A549 (cell line): Measurements from ENCODE around the gene DGKD. TPM values are rescaled to one million over a fixed set of nuclear protein-coding genes. Genes with fewer than 3 reads are reported as not detected.

ENCODE experiments used
- ATAC-seq, 2 experiments: fragments of 200-7000 bp in 1 of 2; fragments of >200 bp in 1 of 2; cut with Nextera tagmentation in 1 of 2; cut with Tn5 transposase in 1 of 2; 3 replicates each; pipeline versions ENCODE4 v1.8.0 to v1.9.1; 2018 to 2020; ENCODE audit warnings: mild to moderate bottlenecking in 1 of 2, moderate library complexity in 1 of 2
- CTCF ChIA-PET: fragments of 300-600 bp; sonication (Branson Sonifier 250); formaldehyde crosslinking; extraction: SDS; loops from one replicate; lab custom pipeline; 2021; ENCODE audit warnings: antibody characterized with exemption, inconsistent platforms; lab: Yijun Ruan, JAX
- POLR2A ChIA-PET: fragments of 350-600 bp; formaldehyde crosslinking; extraction: SDS; loops from one replicate; lab custom pipeline; 2021; ENCODE audit warnings: antibody characterized with exemption, inconsistent platforms; lab: Yijun Ruan, JAX
- DNase-seq, 2 experiments: peaks; one replicate each; pipeline versions ENCODE4 v3.0.0 to v3.0.0-alpha.2; 2011 to 2016; ENCODE audit warnings: low read depth in 1 of 2, low spot score in 1 of 2
- FAIRE-seq: peaks from 2 replicates; lab custom pipeline; 2011; peaks lifted over from hg19 to GRCh38; lab: Jason Lieb, UNC
- H3K27ac ChIP-seq, 2 experiments: fragments of >200 bp; sonication (Bioruptor Twin); formaldehyde crosslinking; 3 replicates each; pipeline ENCODE4 v1.5.1; 2016 to 2017
- H3K4me1 ChIP-seq: fragments of >200 bp; sonication (Bioruptor Twin); formaldehyde crosslinking; 3 replicates; pipeline ENCODE4 v1.6.1; 2016
- H3K4me2 ChIP-seq: fragments of >200 bp; sonication (Bioruptor Twin); formaldehyde crosslinking; 3 replicates; pipeline ENCODE4 v1.6.1; 2016
- H3K4me3 ChIP-seq: fragments of >200 bp; sonication (Bioruptor Twin); formaldehyde crosslinking; 3 replicates; pipeline ENCODE4 v1.5.1; 2016
- H3K9me3 ChIP-seq: fragments of >200 bp; sonication (Bioruptor Twin); formaldehyde crosslinking; 3 replicates; pipeline ENCODE4 v1.6.1; 2016
- FOSL2 ChIP-seq, 2 experiments: fragments of 450-650 bp in 1 of 2; fragments of >200 bp in 1 of 2; sonication (Bioruptor Twin) in 1 of 2; formaldehyde crosslinking; IDR thresholded peaks; 2 replicates each; pipeline versions ENCODE4 v1.5.0 to v1.6.1; 2016 to 2020; ENCODE audit warnings: mild to moderate bottlenecking in 1 of 2, moderate library complexity in 1 of 2
- GATA3 ChIP-seq: IDR thresholded peaks from 2 replicates; pipeline ENCODE4 v1.6.1; 2012; ENCODE audit warnings: borderline replicate concordance
- HEYL ChIP-seq: fragments of 250-450 bp; sonication (Bioruptor Pico); IDR thresholded peaks from 2 replicates; pipeline ENCODE4 v1.8.0; 2021; ENCODE audit warnings: mild to moderate bottlenecking, moderate library complexity
- HOXA7 ChIP-seq: fragments of 250-450 bp; sonication (Bioruptor Pico); IDR thresholded peaks from 2 replicates; pipeline ENCODE4 v1.5.0; 2020; ENCODE audit warnings: mild to moderate bottlenecking, moderate library complexity
- HOXB13 ChIP-seq: fragments of 250-450 bp; sonication (Bioruptor Pico); IDR thresholded peaks from 2 replicates; pipeline ENCODE4 v1.5.0; 2020; ENCODE audit warnings: low read depth, mild to moderate bottlenecking, moderate library complexity
- HOXB5 ChIP-seq: fragments of 250-450 bp; sonication (Bioruptor Pico); IDR thresholded peaks from 2 replicates; pipeline ENCODE4 v1.5.0; 2020; ENCODE audit warnings: mild to moderate bottlenecking, moderate library complexity
- JUNB ChIP-seq: fragments of >200 bp; sonication (Bioruptor Twin); formaldehyde crosslinking; IDR thresholded peaks from 2 replicates; pipeline ENCODE4 v1.6.1; 2016
- MYC ChIP-seq: IDR thresholded peaks from 2 replicates; pipeline ENCODE4 v1.6.1; 2012; ENCODE audit warnings: mild to moderate bottlenecking, inconsistent platforms, low read length, improper control_type of control experiment, borderline replicate concordance
- NFE2L2 ChIP-seq: fragments of 150-350 bp; conservative IDR thresholded peaks from 2 replicates; pipeline ENCODE4 v1.6.1; 2014; ENCODE audit warnings: low read length
- RAD21 ChIP-seq, 2 experiments: fragments of >200 bp in 1 of 2; sonication (Bioruptor Twin) in 1 of 2; formaldehyde crosslinking in 1 of 2; IDR thresholded peaks in 1 of 2; conservative IDR thresholded peaks in 1 of 2; 2 replicates in 1 of 2; 3 replicates in 1 of 2; pipeline ENCODE4 v1.6.1; 2012 to 2018; ENCODE audit warnings: inconsistent platforms in 1 of 2
- RARB ChIP-seq: fragments of 250-450 bp; sonication (Bioruptor Pico); IDR thresholded peaks from 2 replicates; pipeline ENCODE4 v1.8.0; 2021; ENCODE audit warnings: mild to moderate bottlenecking, moderate library complexity
- RFX5 ChIP-seq: fragments of 450-650 bp; IDR thresholded peaks from 2 replicates; pipeline ENCODE4 v1.7.1; 2014; ENCODE audit warnings: antibody characterized with exemption, mild to moderate bottlenecking, moderate library complexity
- SMC3 ChIP-seq: fragments of >200 bp; sonication (Bioruptor Twin); formaldehyde crosslinking; IDR thresholded peaks from 3 replicates; pipeline ENCODE4 v1.6.1; 2018; ENCODE audit warnings: inconsistent platforms
- TFCP2L1 ChIP-seq: fragments of 250-450 bp; sonication (Bioruptor Pico); IDR thresholded peaks from 2 replicates; pipeline ENCODE4 v1.5.0; 2021; ENCODE audit warnings: mild to moderate bottlenecking
- ZC3H11A ChIP-seq: fragments of 450-650 bp; IDR thresholded peaks from 2 replicates; pipeline ENCODE4 v1.6.1; 2014; ENCODE audit warnings: antibody characterized with exemption, mild to moderate bottlenecking
- ZFP36 ChIP-seq: fragments of 450-650 bp; IDR thresholded peaks from 2 replicates; pipeline ENCODE4 v1.6.1; 2014; ENCODE audit warnings: borderline replicate concordance; ENCODE audit not compliant: partially characterized antibody
- WGBS: methylation state at CpG from one replicate; pipeline ENCODE4 v1.1.6; 2017; ENCODE audit errors: missing lambda C conversion rate; 5-methylcytosine and 5-hydroxymethylcytosine counted together
- polyA plus RNA-seq, 4 experiments: library from polyadenylated mRNA; depleted of rRNA in 3 of 4; stranded (reverse); fragments of >200 nt; fragmentation: RNase III in 1 of 4; extraction: RNeasy Plus Mini Kit Qiagen cat#74134 plus additional on column Dnase treatment in 1 of 4; gene quantifications; 2 replicates in 3 of 4; 3 replicates in 1 of 4; pipeline ENCODE4 v1.2.3, GENCODE V29; 2011 to 2017
- TF ChIP-seq, protein P1 (sequence below): IDR thresholded peaks from 2 replicates; pipeline ENCODE4 v1.6.1; 2012
- TF ChIP-seq, protein P2 (sequence below): fragments of 250-450 bp; sonication (Bioruptor Pico); IDR thresholded peaks from 2 replicates; pipeline ENCODE4 v1.5.0; 2021; ENCODE audit warnings: mild to moderate bottlenecking, moderate library complexity, borderline replicate concordance
- TF ChIP-seq, protein P3 (sequence below): fragments of 450-650 bp; IDR thresholded peaks from 2 replicates; pipeline ENCODE4 v1.6.1; 2014; ENCODE audit warnings: antibody characterized with exemption
- TF ChIP-seq, protein P4 (sequence below): fragments of >200 bp; sonication (Bioruptor Twin); formaldehyde crosslinking; IDR thresholded peaks from 3 replicates; pipeline ENCODE4 v1.5.1; 2016

Gene DGKD
- polyA plus RNA-seq, 2 of the 4 experiments (the other 2 are of a cell fraction): 68.8 to 99.6 TPM

DNA sequence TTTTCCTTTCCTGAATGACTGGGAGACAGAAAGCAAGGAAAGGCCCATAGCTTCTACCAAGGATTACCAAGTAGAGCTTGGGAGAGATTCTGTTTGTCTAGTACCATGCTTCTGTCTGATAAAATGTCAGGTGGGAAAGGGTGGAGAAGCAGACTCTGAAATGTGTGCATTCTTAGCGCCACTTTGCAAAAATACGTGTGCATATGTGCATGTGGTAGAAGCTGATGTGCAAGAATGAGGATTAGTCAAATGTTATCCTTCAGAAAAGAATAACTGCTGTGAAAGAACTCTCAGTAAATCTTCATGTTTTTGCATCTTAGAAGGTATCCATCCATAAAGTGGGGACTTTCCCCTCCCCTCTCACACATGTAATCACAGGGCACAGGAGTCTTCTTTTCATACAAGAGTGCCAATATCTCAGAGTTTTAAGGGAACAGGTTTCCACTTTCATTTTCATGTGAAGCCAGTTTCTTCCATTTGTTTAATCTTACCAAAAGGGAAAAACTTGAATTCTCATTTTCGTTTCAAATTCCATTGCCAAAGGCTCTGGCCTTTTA, 15.4 kb upstream of the DGKD start:
- Histone ChIP-seq H3K4me3 (no peak overlapping the region), H3K4me1 (0 out of 3 replicates have a peak, but pooled peaks cover 3% of the 10 kb centered on the region), H3K27ac (no peak overlapping the region), H3K9me3 (peaks cover 5% of the 10 kb centered on the region; the same call in 1 of the 3 replicates), H3K4me2 (no peak overlapping the region)
- POLR2A ChIA-PET: no interaction called here
- CTCF ChIA-PET: interaction anchor here (0.6 to 2.4 kb wide), 6 partner anchors 9 to 120 kb away, joined by 3 to 7 read pairs (median 4); no protein-coding TSS in a partner anchor
- WGBS: 72% methylated on average over 3 of the region's 3 CpGs
- no peak for TF ChIP-seq HOXB13 (CRISPR knock-in tag)
- TF ChIP-seq, protein P1, sequence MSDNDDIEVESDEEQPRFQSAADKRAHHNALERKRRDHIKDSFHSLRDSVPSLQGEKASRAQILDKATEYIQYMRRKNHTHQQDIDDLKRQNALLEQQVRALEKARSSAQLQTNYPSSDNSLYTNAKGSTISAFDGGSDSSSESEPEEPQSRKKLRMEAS: no peak
- TF ChIP-seq GATA3: no peak
- no peak for TF ChIP-seq SMC3
- TF ChIP-seq, protein P2, sequence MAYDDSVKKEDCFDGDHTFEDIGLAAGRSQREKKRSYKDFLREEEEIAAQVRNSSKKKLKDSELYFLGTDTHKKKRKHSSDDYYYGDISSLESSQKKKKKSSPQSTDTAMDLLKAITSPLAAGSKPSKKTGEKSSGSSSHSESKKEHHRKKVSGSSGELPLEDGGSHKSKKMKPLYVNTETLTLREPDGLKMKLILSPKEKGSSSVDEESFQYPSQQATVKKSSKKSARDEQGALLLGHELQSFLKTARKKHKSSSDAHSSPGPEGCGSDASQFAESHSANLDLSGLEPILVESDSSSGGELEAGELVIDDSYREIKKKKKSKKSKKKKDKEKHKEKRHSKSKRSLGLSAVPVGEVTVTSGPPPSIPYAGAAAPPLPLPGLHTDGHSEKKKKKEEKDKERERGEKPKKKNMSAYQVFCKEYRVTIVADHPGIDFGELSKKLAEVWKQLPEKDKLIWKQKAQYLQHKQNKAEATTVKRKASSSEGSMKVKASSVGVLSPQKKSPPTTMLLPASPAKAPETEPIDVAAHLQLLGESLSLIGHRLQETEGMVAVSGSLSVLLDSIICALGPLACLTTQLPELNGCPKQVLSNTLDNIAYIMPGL (CRISPR knock-in tag): no peak
- no peak for TF ChIP-seq FOSL2 (IDR thresholded peaks at IDR 0.05)
- no peak for TF ChIP-seq FOSL2 (CRISPR knock-in tag; IDR thresholded peaks at IDR 0.05)
- TF ChIP-seq, protein P3, sequence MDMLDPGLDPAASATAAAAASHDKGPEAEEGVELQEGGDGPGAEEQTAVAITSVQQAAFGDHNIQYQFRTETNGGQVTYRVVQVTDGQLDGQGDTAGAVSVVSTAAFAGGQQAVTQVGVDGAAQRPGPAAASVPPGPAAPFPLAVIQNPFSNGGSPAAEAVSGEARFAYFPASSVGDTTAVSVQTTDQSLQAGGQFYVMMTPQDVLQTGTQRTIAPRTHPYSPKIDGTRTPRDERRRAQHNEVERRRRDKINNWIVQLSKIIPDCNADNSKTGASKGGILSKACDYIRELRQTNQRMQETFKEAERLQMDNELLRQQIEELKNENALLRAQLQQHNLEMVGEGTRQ: no peak
- no peak for TF ChIP-seq ZC3H11A
- no peak for TF ChIP-seq JUNB
- TF ChIP-seq, protein P4, sequence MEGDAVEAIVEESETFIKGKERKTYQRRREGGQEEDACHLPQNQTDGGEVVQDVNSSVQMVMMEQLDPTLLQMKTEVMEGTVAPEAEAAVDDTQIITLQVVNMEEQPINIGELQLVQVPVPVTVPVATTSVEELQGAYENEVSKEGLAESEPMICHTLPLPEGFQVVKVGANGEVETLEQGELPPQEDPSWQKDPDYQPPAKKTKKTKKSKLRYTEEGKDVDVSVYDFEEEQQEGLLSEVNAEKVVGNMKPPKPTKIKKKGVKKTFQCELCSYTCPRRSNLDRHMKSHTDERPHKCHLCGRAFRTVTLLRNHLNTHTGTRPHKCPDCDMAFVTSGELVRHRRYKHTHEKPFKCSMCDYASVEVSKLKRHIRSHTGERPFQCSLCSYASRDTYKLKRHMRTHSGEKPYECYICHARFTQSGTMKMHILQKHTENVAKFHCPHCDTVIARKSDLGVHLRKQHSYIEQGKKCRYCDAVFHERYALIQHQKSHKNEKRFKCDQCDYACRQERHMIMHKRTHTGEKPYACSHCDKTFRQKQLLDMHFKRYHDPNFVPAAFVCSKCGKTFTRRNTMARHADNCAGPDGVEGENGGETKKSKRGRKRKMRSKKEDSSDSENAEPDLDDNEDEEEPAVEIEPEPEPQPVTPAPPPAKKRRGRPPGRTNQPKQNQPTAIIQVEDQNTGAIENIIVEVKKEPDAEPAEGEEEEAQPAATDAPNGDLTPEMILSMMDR: no peak
- TF ChIP-seq HOXB5 (CRISPR knock-in tag): no peak
- no peak for TF ChIP-seq RAD21 (conservative IDR thresholded peaks at IDR 0.05 in 1 of 2, IDR thresholded peaks at IDR 0.05 in 1 of 2)
- no peak for TF ChIP-seq MYC
- TF ChIP-seq RARB (CRISPR knock-in tag): no peak
- no peak for TF ChIP-seq RFX5
- TF ChIP-seq HEYL (CRISPR knock-in tag): no peak
- TF ChIP-seq HOXA7 (CRISPR knock-in tag): no peak
- no peak for TF ChIP-seq NFE2L2
- no peak for TF ChIP-seq ZFP36
- ATAC-seq (no peak), FAIRE-seq (no peak), DNase-seq (no peak)

DNA sequence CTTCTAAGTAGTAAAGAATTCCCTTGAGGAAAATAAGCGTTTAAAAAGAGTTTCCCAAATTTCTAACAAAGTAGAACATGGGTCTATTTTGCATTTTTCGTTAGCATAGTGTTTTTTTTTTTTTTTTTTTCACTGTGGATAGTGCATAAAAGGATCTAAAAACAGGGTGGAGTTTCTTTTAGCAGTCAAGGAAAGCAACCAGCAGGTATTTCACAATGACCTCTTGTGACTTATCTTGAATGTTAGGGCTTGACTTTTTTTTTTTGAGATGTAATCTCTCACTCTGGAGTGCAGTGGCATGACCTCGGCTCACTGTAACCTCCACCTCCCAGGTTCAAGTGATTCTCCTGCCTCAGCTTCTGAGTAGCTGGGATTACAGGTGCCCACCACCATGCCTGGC, 14.9 kb upstream of the DGKD start:
- Histone ChIP-seq H3K4me2 (no peak overlapping the region), H3K4me1 (0 out of 3 replicates have a peak, but pooled peaks cover 3% of the 10 kb centered on the region), H3K4me3 (no peak overlapping the region), H3K9me3 (peaks cover 5% of the 10 kb centered on the region; the same call in 1 of the 3 replicates), H3K27ac (no peak overlapping the region)
- POLR2A ChIA-PET: no interaction called here
- CTCF ChIA-PET: interaction anchor here (1.4 to 2.4 kb wide), 2 partner anchors 11 to 119 kb away, joined by 4 to 7 read pairs; no protein-coding TSS in a partner anchor
- FAIRE-seq (no peak), ATAC-seq (no peak), DNase-seq (no peak)
- 37% methylated on average over 3 of the region's 3 CpGs for WGBS
- TF ChIP-seq GATA3 (no peak), TFCP2L1 (CRISPR knock-in tag) (no peak)
